SU-DHL-6 (cell line): ENCODE measurements around the gene GPRC5C.
A peak's percentile ranks its signal among the peaks of the same experiment; 100 is the strongest.

ENCODE experiments used
- H2AFZ ChIP-seq: fragments of 200-600 bp; sonication (generic); 2 replicates; pipeline ENCODE4 v1.6.1; 2014; ENCODE audit warnings: low read depth, mild to moderate bottlenecking, moderate library complexity, mixed read lengths, antibody characterized with exemption, low read length; ENCODE audit not compliant: severe bottlenecking
- H3F3A ChIP-seq: fragments of 200-600 bp; shearing (Covaris generic); 2 replicates; pipeline ENCODE4 v1.6.0; 2016; ENCODE audit warnings: antibody characterized with exemption, mild to moderate bottlenecking; ENCODE audit not compliant: insufficient read depth
- H3K27ac ChIP-seq: fragments of 200-600 bp; sonication (generic); 2 replicates; pipeline ENCODE4 v1.5.1; 2016; ENCODE audit warnings: low read depth, mild to moderate bottlenecking, low read length, moderate library complexity, mixed read lengths
- H3K27me3 ChIP-seq: fragments of 200-600 bp; sonication (generic), shearing (Covaris generic); 2 replicates; pipeline ENCODE4 v1.6.0; 2014; ENCODE audit warnings: mild to moderate bottlenecking, low read length
- H3K36me3 ChIP-seq: fragments of 200-600 bp; sonication (generic); 2 replicates; pipeline ENCODE4 v1.6.1; 2014; ENCODE audit warnings: mild to moderate bottlenecking, low read length, mixed read lengths
- H3K4me2 ChIP-seq: fragments of 300-600, 200-600 bp; shearing (Covaris generic), sonication (generic); 2 replicates; pipeline ENCODE4 v1.6.0; 2014; ENCODE audit warnings: low read length, low read depth, mild to moderate bottlenecking; ENCODE audit not compliant: poor library complexity, severe bottlenecking
- H3K4me3 ChIP-seq: fragments of 200-600 bp; sonication (generic); 2 replicates; pipeline ENCODE4 v1.5.1; 2014; ENCODE audit warnings: antibody characterized with exemption, low read length, mild to moderate bottlenecking, mixed read lengths; ENCODE audit not compliant: insufficient read depth, poor library complexity, severe bottlenecking
- H3K79me2 ChIP-seq: fragments of 200-600 bp; sonication (generic); 2 replicates; pipeline ENCODE4 v1.6.1; 2014; ENCODE audit warnings: mild to moderate bottlenecking, low read length, moderate library complexity; ENCODE audit not compliant: insufficient read depth
- H3K9ac ChIP-seq: fragments of 200-600 bp; sonication (generic); 2 replicates; pipeline ENCODE4 v1.7.0; 2014; ENCODE audit warnings: mild to moderate bottlenecking, low read length
- H3K9me2 ChIP-seq: fragments of 200-600 bp; sonication (generic); replicated peaks from 2 replicates; pipeline ENCODE4 v1.6.1; 2014; ENCODE audit warnings: low read length; ENCODE audit not compliant: insufficient read depth
- H3K9me3 ChIP-seq: fragments of 200-600 bp; sonication (generic); 2 replicates; pipeline ENCODE4 v1.6.1; 2014; ENCODE audit warnings: low read length, mixed read lengths; ENCODE audit not compliant: insufficient read depth
- H4K20me1 ChIP-seq: fragments of 200-600 bp; sonication (generic); 2 replicates; pipeline ENCODE4 v1.6.1; 2014; ENCODE audit warnings: low read depth, mild to moderate bottlenecking, antibody characterized with exemption, low read length, moderate library complexity, mixed read lengths
- CTCF ChIP-seq: fragments of 200-600 bp; sonication (generic); IDR thresholded peaks from one replicate; pipeline ENCODE4 v1.5.1; 2017; ENCODE audit warnings: antibody characterized with exemption, mild to moderate bottlenecking, low read length, moderate library complexity; ENCODE audit not compliant: insufficient read depth, poor library complexity, severe bottlenecking
- EZH2phosphoT487 ChIP-seq: fragments of 200-600 bp; sonication (generic), shearing (Covaris generic); conservative IDR thresholded peaks from 2 replicates; pipeline ENCODE4 v1.6.1; 2018; ENCODE audit warnings: mild to moderate bottlenecking, antibody characterized with exemption, low read length, moderate library complexity, mixed read lengths

Gene GPRC5C

DNA sequence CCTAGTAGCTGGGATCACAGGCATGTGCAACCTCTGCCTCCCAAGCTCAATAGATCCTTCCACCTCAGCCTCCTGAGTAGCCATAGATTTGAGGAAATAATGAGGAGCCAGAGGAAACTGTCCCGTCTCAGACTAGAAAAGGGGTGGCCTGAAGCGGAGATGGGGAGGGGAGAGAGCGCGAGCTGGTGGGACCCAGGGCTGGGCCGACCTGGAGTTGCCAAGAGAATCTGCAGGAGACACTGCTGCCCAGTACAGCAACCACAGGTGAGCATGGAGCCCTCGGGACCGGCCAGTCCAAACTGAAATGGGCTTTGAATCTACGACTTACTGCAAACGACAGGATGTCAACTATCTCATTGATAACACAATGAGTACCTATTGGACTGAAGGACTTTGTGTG is 58.8 kb downstream of the GPRC5C start:
- Histone ChIP-seq H3F3A (no peaks in the 10 kb centered on the region), H3K79me2 (no peaks in the 10 kb centered on the region)

DNA sequence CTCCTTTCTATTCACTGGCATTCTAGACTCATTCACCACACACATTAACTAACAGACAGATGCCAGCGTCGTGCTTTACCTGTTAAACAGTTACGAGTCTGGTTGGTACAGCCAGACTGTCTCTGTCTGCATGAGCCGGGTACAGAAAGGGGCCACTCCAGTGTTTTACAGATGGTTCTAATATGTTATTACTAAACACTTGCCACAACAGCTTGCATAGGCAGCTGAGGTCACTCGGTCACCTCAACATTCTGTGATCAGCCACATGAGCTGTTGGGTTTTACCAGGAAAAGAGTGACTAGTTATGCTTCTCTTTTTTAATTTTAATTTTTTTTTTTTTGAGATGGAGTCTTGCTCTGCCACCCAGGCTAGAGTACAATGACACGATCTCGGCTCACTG is 59.7 kb downstream of the GPRC5C start:
- TF ChIP-seq CTCF (no peak), EZH2phosphoT487 (no peak)
- Histone ChIP-seq H3K27ac (no peak overlapping the region), H3K79me2 (no peaks in the 10 kb centered on the region), H3K4me2 (no peak overlapping the region), H3K36me3 (no peaks in the 10 kb centered on the region), H4K20me1 (no peaks in the 10 kb centered on the region), H3K4me3 (no peak overlapping the region), H2AFZ (no peak overlapping the region), H3K27me3 (no peaks in the 10 kb centered on the region), H3K9ac (no peak overlapping the region), H3K9me3 (no peaks in the 10 kb centered on the region), H3K9me2 (no peaks in the 10 kb centered on the region), H3F3A (no peaks in the 10 kb centered on the region)

More for the DNA sequence above, 58.8 kb downstream of the GPRC5C start:
- Histone ChIP-seq H3K4me2 (no peak overlapping the region), H3K27me3 (no peaks in the 10 kb centered on the region), H3K9me3 (no peaks in the 10 kb centered on the region), H3K27ac (no peak overlapping the region), H3K9me2 (no peaks in the 10 kb centered on the region), H2AFZ (no peak overlapping the region), H3K36me3 (no peaks in the 10 kb centered on the region), H3K4me3 (no peak overlapping the region), H3K9ac (no peak overlapping the region), H4K20me1 (no peaks in the 10 kb centered on the region)
- no peak for TF ChIP-seq EZH2phosphoT487
- no peak for TF ChIP-seq CTCF

DNA sequence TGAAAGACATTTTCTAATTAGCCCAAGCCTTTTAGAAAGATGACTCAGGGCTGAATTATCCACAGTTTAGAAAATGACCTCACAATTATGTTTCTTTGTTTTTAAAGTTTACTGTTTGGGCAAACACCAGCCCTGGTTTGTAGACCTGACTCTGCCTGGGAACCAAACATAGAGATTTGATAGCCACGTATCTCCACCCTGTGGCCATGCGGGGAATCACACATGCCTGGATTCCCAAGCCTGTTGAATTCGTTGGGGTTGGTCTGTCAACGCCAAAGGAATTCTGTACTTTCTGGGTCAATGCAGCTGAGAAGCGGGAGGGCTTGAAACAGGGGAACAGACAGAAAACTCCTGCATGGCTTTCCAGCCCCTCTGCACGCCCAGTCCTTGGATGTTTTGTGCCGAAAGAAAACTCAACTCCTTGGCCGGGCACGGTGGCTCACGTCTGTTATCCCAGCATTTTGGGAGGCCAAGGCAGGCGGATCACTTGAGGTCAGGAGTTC is 61.5 kb downstream of the GPRC5C start:
- Histone ChIP-seq H3K27me3 (no peaks in the 10 kb centered on the region), H4K20me1 (no peaks in the 10 kb centered on the region), H3K9ac (no peak overlapping the region), H3F3A (no peaks in the 10 kb centered on the region), H3K27ac (no peak overlapping the region), H3K9me3 (no peaks in the 10 kb centered on the region), H2AFZ (no peak overlapping the region), H3K79me2 (no peaks in the 10 kb centered on the region), H3K36me3 (no peaks in the 10 kb centered on the region), H3K4me3 (no peak overlapping the region), H3K4me2 (no peak overlapping the region), H3K9me2 (no peaks in the 10 kb centered on the region)
- TF ChIP-seq EZH2phosphoT487 (no peak), CTCF (peak; percentile 67)
